OCI-LY3 (cell line): ENCODE data around the gene FRMD1.

ENCODE experiments used
- H2AFZ ChIP-seq: fragments of 200-600, 300-600 bp; shearing (Covaris generic); 2 replicates; pipeline ENCODE4 v1.6.0; 2014; ENCODE audit warnings: antibody characterized with exemption, low read depth, low read length
- H3K27ac ChIP-seq: fragments of 200-600, 300-600 bp; sonication (generic); 2 replicates; pipeline ENCODE4 v1.5.1; 2014; ENCODE audit warnings: mild to moderate bottlenecking, low read length, moderate library complexity, mixed read lengths
- H3K27me3 ChIP-seq: fragments of 200-600, 300-600 bp; sonication (generic); 2 replicates; pipeline ENCODE4 v1.6.1; 2014; ENCODE audit warnings: low read depth, low read length, mixed read lengths
- H3K36me3 ChIP-seq: fragments of 200-600, 300-600 bp; sonication (generic); replicated peaks from 2 replicates; pipeline ENCODE3; 2014; ENCODE audit warnings: low read depth, low read length, mixed read lengths
- H3K4me1 ChIP-seq: fragments of 300-600, 200-600 bp; sonication (generic); 2 replicates; pipeline ENCODE4 v1.6.1; 2014; ENCODE audit warnings: low read length, mixed read lengths
- H3K4me2 ChIP-seq: fragments of 200-600, 300-600 bp; sonication (generic); 2 replicates; pipeline ENCODE4 v1.6.1; 2014; ENCODE audit warnings: low read length, mixed read lengths
- H3K4me3 ChIP-seq: fragments of 300-600, 200-600 bp; sonication (generic); 2 replicates; pipeline ENCODE4 v1.5.1; 2014; ENCODE audit warnings: antibody characterized with exemption, mild to moderate bottlenecking, low read length, moderate library complexity
- H3K79me2 ChIP-seq: fragments of 300-600, 200-600 bp; shearing (Covaris generic); 2 replicates; pipeline ENCODE4 v1.6.1; 2014; ENCODE audit warnings: mild to moderate bottlenecking, low read length, mixed read lengths
- H3K9ac ChIP-seq: fragments of 300-600, 200-600 bp; shearing (Covaris generic); 2 replicates; pipeline ENCODE4 v1.6.0; 2014; ENCODE audit warnings: mild to moderate bottlenecking, low read length, moderate library complexity
- H3K9me3 ChIP-seq: fragments of 200-600, 300-600 bp; shearing (Covaris generic); 2 replicates; pipeline ENCODE4 v1.6.1; 2014; ENCODE audit warnings: low read length, mixed read lengths; ENCODE audit not compliant: insufficient read depth
- H4K20me1 ChIP-seq: fragments of 200-600, 300-600 bp; sonication (generic); 2 replicates; pipeline ENCODE4 v1.6.1; 2016; ENCODE audit warnings: low read length, mixed read lengths; ENCODE audit not compliant: insufficient read depth
- CTCF ChIP-seq: fragments of 200-600, 300-600 bp; sonication (generic); IDR thresholded peaks from 2 replicates; pipeline ENCODE4 v1.5.1; 2014; ENCODE audit warnings: antibody characterized with exemption, low read length, low read depth
- EZH2phosphoT487 ChIP-seq: fragments of 200-600 bp; shearing (Covaris generic); IDR thresholded peaks from 2 replicates; pipeline ENCODE4 v1.6.1; 2018; ENCODE audit warnings: antibody characterized with exemption, mixed run types, low read depth

Gene FRMD1

GRCh38 chr6:168095171-168095691 is 16.2 kb upstream of the FRMD1 start:
- H2AFZ ChIP-seq, result no peak overlapping the region
- H3K79me2 ChIP-seq, result no peaks in the 10 kb centered on the region
- H3K9me3 ChIP-seq, result no peaks in the 10 kb centered on the region
- no peak overlapping the region for H3K9ac ChIP-seq
- no peak overlapping the region for H3K4me2 ChIP-seq
- TF ChIP-seq CTCF (no peak), EZH2phosphoT487 (no peak)
- no peaks in the 10 kb centered on the region for H3K4me1 ChIP-seq
- no peak overlapping the region for H3K4me3 ChIP-seq
- no peaks in the 10 kb centered on the region for H3K36me3 ChIP-seq
- no peak overlapping the region for H3K27ac ChIP-seq
- H4K20me1 ChIP-seq, result no peaks in the 10 kb centered on the region
- H3K27me3 ChIP-seq, result no peaks in the 10 kb centered on the region

GRCh38 chr6:168093634-168094033 is 14.6 kb upstream of the FRMD1 start:
- Histone ChIP-seq H3K79me2 (no peaks in the 10 kb centered on the region), H4K20me1 (no peaks in the 10 kb centered on the region), H3K36me3 (no peaks in the 10 kb centered on the region), H3K27me3 (no peaks in the 10 kb centered on the region), H3K9me3 (no peaks in the 10 kb centered on the region), H3K4me2 (no peak overlapping the region), H3K4me3 (no peak overlapping the region), H3K27ac (no peak overlapping the region), H2AFZ (no peak overlapping the region), H3K4me1 (no peaks in the 10 kb centered on the region), H3K9ac (no peak overlapping the region)
- TF ChIP-seq EZH2phosphoT487 (no peak), CTCF (no peak)

GRCh38 chr6:168093071-168093505 is 14.1 kb upstream of the FRMD1 start:
- H3K4me3 ChIP-seq, result no peak overlapping the region
- H3K9ac ChIP-seq, result no peak overlapping the region
- no peaks in the 10 kb centered on the region for H3K36me3 ChIP-seq
- no peaks in the 10 kb centered on the region for H3K79me2 ChIP-seq
- no peak overlapping the region for H3K4me2 ChIP-seq
- H3K4me1 ChIP-seq, result no peaks in the 10 kb centered on the region
- no peaks in the 10 kb centered on the region for H3K27me3 ChIP-seq
- no peaks in the 10 kb centered on the region for H3K9me3 ChIP-seq
- TF ChIP-seq CTCF (no peak), EZH2phosphoT487 (no peak)
- no peaks in the 10 kb centered on the region for H4K20me1 ChIP-seq
- no peak overlapping the region for H3K27ac ChIP-seq
- no peak overlapping the region for H2AFZ ChIP-seq

GRCh38 chr6:168092541-168092940 is 13.5 kb upstream of the FRMD1 start:
- H2AFZ ChIP-seq, result no peak overlapping the region
- H4K20me1 ChIP-seq, result no peaks in the 10 kb centered on the region
- no peak overlapping the region for H3K4me3 ChIP-seq
- no peaks in the 10 kb centered on the region for H3K9me3 ChIP-seq
- no peak overlapping the region for H3K4me2 ChIP-seq
- H3K9ac ChIP-seq, result no peak overlapping the region
- TF ChIP-seq CTCF, result no peak
- no peak for TF ChIP-seq EZH2phosphoT487
- no peaks in the 10 kb centered on the region for H3K36me3 ChIP-seq
- no peaks in the 10 kb centered on the region for H3K4me1 ChIP-seq
- H3K27ac ChIP-seq, result no peak overlapping the region
- H3K79me2 ChIP-seq, result no peaks in the 10 kb centered on the region
- H3K27me3 ChIP-seq, result no peaks in the 10 kb centered on the region
